HCT116 (cell line): Measurements from ENCODE around the gene RAB39A. TPM values are rescaled to one million over a fixed set of nuclear protein-coding genes. Genes with fewer than 3 reads are reported as not detected.

ENCODE experiments used
- ATAC-seq: fragments of 200-7000 bp; cut with Tn5 transposase; 2 replicates; pipeline ENCODE4 v1.9.1; 2020; ENCODE audit warnings: mild to moderate bottlenecking, moderate library complexity
- BruUV-seq: library from RNA; stranded (reverse); fragments of 400-500 nt; replicated peaks from 2 replicates; lab custom pipeline; 2021; lab: Mats Ljungman, UMichigan
- CTCF ChIA-PET: fragments of 300-600 bp; sonication (Branson Sonifier 250); formaldehyde crosslinking; loops from one replicate; lab custom pipeline; 2021; ENCODE audit warnings: antibody characterized with exemption; lab: Charles Lee
- POLR2A ChIA-PET: fragments of 300-600, 350-600 bp; sonication (Branson Sonifier 250); formaldehyde crosslinking; loops from one replicate; lab custom pipeline; 2021; ENCODE audit warnings: antibody characterized with exemption; lab: Charles Lee
- RAD21 ChIA-PET, 2 experiments: fragments of 300-600 bp; sonication (Branson Sonifier 250); formaldehyde crosslinking; loops; one replicate each; lab custom pipeline; 2023; ENCODE audit warnings: low total read pairs in 2 of 2; ENCODE audit not compliant: uncharacterized antibody in 2 of 2, unreplicated experiment in 2 of 2, low non-redundant PET in 1 of 2; lab: Charles Lee
- DNase-seq: peaks from one replicate; pipeline ENCODE4 v3.0.0-alpha.2; 2010; ENCODE audit warnings: low read depth, low spot score
- H2AFZ ChIP-seq: fragments of 200-600 bp; shearing (Covaris generic), sonication (generic); 2 replicates; pipeline ENCODE4 v1.6.1; 2017; ENCODE audit warnings: low read depth, mixed run types, mixed read lengths, antibody characterized with exemption, low read length; ENCODE audit not compliant: poor library complexity, severe bottlenecking
- H3K27ac ChIP-seq: 2 replicates; pipeline ENCODE4 v1.5.1; 2012; ENCODE audit warnings: low read depth, low read length
- H3K27me3 ChIP-seq: fragments of 200-600 bp; sonication (generic); 2 replicates; pipeline ENCODE4 v1.6.1; 2016; ENCODE audit warnings: mixed run types, low read length, mixed read lengths; ENCODE audit not compliant: insufficient read depth
- H3K36me3 ChIP-seq, 2 experiments: fragments of 200-500 bp in 1 of 2; fragments of 200-600 bp in 1 of 2; sonication (Bioruptor generic) in 1 of 2; sonication (generic) in 1 of 2; 2 replicates each; pipeline versions ENCODE4 v1.5.1 to v1.6.1; 2014 to 2016; ENCODE audit warnings: low read length in 2 of 2, inconsistent platforms in 1 of 2, mixed read lengths in 1 of 2, mixed run types in 1 of 2; ENCODE audit not compliant: insufficient read depth in 2 of 2, control insufficient read depth in 1 of 2
- H3K4me1 ChIP-seq, 2 experiments: fragments of 200-600 bp in 1 of 2; sonication (generic) in 1 of 2; 2 replicates each; pipeline versions ENCODE4 v1.5.1 to v1.6.1; 2012 to 2017; ENCODE audit warnings: low read length in 2 of 2, inconsistent platforms in 1 of 2, mild to moderate bottlenecking in 1 of 2, mixed read lengths in 1 of 2, mixed run types in 1 of 2, moderate library complexity in 1 of 2; ENCODE audit not compliant: insufficient read depth in 2 of 2, control insufficient read depth in 1 of 2
- H3K4me2 ChIP-seq: fragments of 200-600 bp; sonication (generic); 2 replicates; pipeline ENCODE4 v1.6.1; 2017; ENCODE audit warnings: mixed run types, low read length, mixed read lengths
- H3K4me3 ChIP-seq, 2 experiments: fragments of 200-600 bp in 1 of 2; sonication (generic) in 1 of 2; replicated peaks in 1 of 2; 2 replicates each; pipeline ENCODE4 v1.5.1; 2011 to 2016; ENCODE audit warnings: low read length in 2 of 2, control low read depth in 1 of 2, low read depth in 1 of 2, mild to moderate bottlenecking in 1 of 2, mixed read lengths in 1 of 2, mixed run types in 1 of 2
- H3K79me2 ChIP-seq: fragments of 200-600 bp; sonication (generic); 2 replicates; pipeline ENCODE4 v1.6.1; 2017; ENCODE audit warnings: mild to moderate bottlenecking, mixed run types, low read length, moderate library complexity, mixed read lengths; ENCODE audit not compliant: insufficient read depth
- H3K9ac ChIP-seq: fragments of 200-600 bp; sonication (generic); 2 replicates; pipeline ENCODE4 v1.6.1; 2016; ENCODE audit warnings: low read length, mixed read lengths
- H3K9me2 ChIP-seq: fragments of 200-600 bp; sonication (generic), shearing (Covaris generic); 2 replicates; pipeline ENCODE4 v1.6.1; 2017; ENCODE audit warnings: mixed run types, mild to moderate bottlenecking, moderate library complexity; ENCODE audit not compliant: insufficient read depth
- H3K9me3 ChIP-seq, 2 experiments: fragments of 200-500 bp in 1 of 2; fragments of 200-600 bp in 1 of 2; sonication (Bioruptor generic) in 1 of 2; sonication (generic) in 1 of 2; 2 replicates each; pipeline ENCODE4 v1.6.1; 2014 to 2017; ENCODE audit warnings: low read length in 2 of 2, mixed read lengths in 2 of 2, inconsistent platforms in 1 of 2, low read depth in 1 of 2, mild to moderate bottlenecking in 1 of 2, mixed run types in 1 of 2, moderate library complexity in 1 of 2; ENCODE audit not compliant: control insufficient read depth in 1 of 2, insufficient read depth in 1 of 2
- H4K20me1 ChIP-seq: fragments of 200-600 bp; sonication (generic), shearing (Covaris generic); 2 replicates; pipeline ENCODE4 v1.6.1; 2017; ENCODE audit warnings: mixed run types, mild to moderate bottlenecking, moderate library complexity; ENCODE audit not compliant: insufficient read depth
- CBX3 ChIP-seq: IDR thresholded peaks from 2 replicates; pipeline ENCODE4 v1.6.1; 2012; ENCODE audit warnings: low read depth
- CEBPB ChIP-seq: IDR thresholded peaks from 2 replicates; pipeline ENCODE4 v1.6.1; 2012; ENCODE audit warnings: low read depth
- EZH2phosphoT487 ChIP-seq: fragments of 200-600 bp; IDR thresholded peaks from 2 replicates; pipeline ENCODE4 v1.6.1; 2018; ENCODE audit warnings: antibody characterized with exemption, borderline replicate concordance
- JUND ChIP-seq: IDR thresholded peaks from 2 replicates; pipeline ENCODE4 v1.6.1; 2012
- REST ChIP-seq: IDR thresholded peaks from 2 replicates; pipeline ENCODE4 v1.6.1; 2012; ENCODE audit warnings: low read depth
- SP1 ChIP-seq: IDR thresholded peaks from 2 replicates; pipeline ENCODE4 v1.6.1; 2012; ENCODE audit warnings: low read depth
- ZNF274 ChIP-seq: fragments of 200-500 bp; sonication (Bioruptor generic); IDR thresholded peaks from 2 replicates; pipeline ENCODE4 v1.6.1; 2014; ENCODE audit warnings: mild to moderate bottlenecking, low read depth, low read length, inconsistent platforms
- intact Hi-C: fragments of 100-400 bp; cut with micrococcal nuclease; formaldehyde crosslinking; loops from 2 replicates; pipeline ENCODE4 v1.10.0; 2022
- total RNA-seq: library from RNA; stranded (reverse); gene quantifications from one replicate; pipeline ENCODE4 v1.2.1, GENCODE V29; 2021; ENCODE audit not compliant: unreplicated experiment
- TF ChIP-seq, protein P1 (sequence below): IDR thresholded peaks from 2 replicates; pipeline ENCODE4 v1.6.1; 2011; ENCODE audit warnings: mild to moderate bottlenecking, low read length, moderate library complexity; ENCODE audit not compliant: insufficient replicate concordance; ENCODE audit errors: extremely low read depth
- TF ChIP-seq, protein P2 (sequence below), 3 experiments: fragments of 200-600 bp in 1 of 3; sonication (generic) in 1 of 3; IDR thresholded peaks in 2 of 3; conservative IDR thresholded peaks in 1 of 3; 2 replicates each; pipeline ENCODE4 v1.5.1; 2012 to 2017; ENCODE audit warnings: low read depth in 2 of 3, low read length in 2 of 3, antibody characterized with exemption in 1 of 3, borderline replicate concordance in 1 of 3, control low read depth in 1 of 3, mild to moderate bottlenecking in 1 of 3, mixed read lengths in 1 of 3, mixed run types in 1 of 3, moderate library complexity in 1 of 3; ENCODE audit not compliant: insufficient read depth in 1 of 3
- TF ChIP-seq, protein P3 (sequence below): IDR thresholded peaks from 2 replicates; pipeline ENCODE4 v1.6.1; 2012

Gene RAB39A
- total RNA-seq, 1 experiment from 2014 or later = not detected

GRCh38 chr11:107970049-107970448 is 41.8 kb downstream of the RAB39A start (continued):
- TF ChIP-seq, protein P1, sequence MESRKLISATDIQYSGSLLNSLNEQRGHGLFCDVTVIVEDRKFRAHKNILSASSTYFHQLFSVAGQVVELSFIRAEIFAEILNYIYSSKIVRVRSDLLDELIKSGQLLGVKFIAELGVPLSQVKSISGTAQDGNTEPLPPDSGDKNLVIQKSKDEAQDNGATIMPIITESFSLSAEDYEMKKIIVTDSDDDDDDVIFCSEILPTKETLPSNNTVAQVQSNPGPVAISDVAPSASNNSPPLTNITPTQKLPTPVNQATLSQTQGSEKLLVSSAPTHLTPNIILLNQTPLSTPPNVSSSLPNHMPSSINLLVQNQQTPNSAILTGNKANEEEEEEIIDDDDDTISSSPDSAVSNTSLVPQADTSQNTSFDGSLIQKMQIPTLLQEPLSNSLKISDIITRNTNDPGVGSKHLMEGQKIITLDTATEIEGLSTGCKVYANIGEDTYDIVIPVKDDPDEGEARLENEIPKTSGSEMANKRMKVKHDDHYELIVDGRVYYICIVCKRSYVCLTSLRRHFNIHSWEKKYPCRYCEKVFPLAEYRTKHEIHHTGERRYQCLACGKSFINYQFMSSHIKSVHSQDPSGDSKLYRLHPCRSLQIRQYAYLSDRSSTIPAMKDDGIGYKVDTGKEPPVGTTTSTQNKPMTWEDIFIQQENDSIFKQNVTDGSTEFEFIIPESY = no peak
- TF ChIP-seq, protein P2, sequence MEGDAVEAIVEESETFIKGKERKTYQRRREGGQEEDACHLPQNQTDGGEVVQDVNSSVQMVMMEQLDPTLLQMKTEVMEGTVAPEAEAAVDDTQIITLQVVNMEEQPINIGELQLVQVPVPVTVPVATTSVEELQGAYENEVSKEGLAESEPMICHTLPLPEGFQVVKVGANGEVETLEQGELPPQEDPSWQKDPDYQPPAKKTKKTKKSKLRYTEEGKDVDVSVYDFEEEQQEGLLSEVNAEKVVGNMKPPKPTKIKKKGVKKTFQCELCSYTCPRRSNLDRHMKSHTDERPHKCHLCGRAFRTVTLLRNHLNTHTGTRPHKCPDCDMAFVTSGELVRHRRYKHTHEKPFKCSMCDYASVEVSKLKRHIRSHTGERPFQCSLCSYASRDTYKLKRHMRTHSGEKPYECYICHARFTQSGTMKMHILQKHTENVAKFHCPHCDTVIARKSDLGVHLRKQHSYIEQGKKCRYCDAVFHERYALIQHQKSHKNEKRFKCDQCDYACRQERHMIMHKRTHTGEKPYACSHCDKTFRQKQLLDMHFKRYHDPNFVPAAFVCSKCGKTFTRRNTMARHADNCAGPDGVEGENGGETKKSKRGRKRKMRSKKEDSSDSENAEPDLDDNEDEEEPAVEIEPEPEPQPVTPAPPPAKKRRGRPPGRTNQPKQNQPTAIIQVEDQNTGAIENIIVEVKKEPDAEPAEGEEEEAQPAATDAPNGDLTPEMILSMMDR (IDR thresholded peaks at IDR 0.05 in 2 of 3, conservative IDR thresholded peaks at IDR 0.05 in 1 of 3; ENCODE audit: borderline replicate concordance in 1 of 3, insufficient read depth in 1 of 3, low read depth in 2 of 3, low read length in 2 of 3) = no peak
- TF ChIP-seq CBX3 = no peak

- no peaks in the 10 kb centered on the region for H3K79me2 ChIP-seq
- no peak overlapping the region for H2AFZ ChIP-seq
- no peak overlapping the region for H3K4me2 ChIP-seq
- ATAC-seq = no peak
- CTCF ChIA-PET = no interaction called here
- no peak for TF ChIP-seq EZH2phosphoT487
- no peak for TF ChIP-seq JUND
- no peak for TF ChIP-seq REST
- TF ChIP-seq CEBPB = no peak
- TF ChIP-seq, protein P3, sequence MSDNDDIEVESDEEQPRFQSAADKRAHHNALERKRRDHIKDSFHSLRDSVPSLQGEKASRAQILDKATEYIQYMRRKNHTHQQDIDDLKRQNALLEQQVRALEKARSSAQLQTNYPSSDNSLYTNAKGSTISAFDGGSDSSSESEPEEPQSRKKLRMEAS = no peak
- no peak for TF ChIP-seq ZNF274
- no peak for TF ChIP-seq SP1
- no peaks in the 10 kb centered on the region for H3K36me3 ChIP-seq
- H3K27ac ChIP-seq = no peak overlapping the region
- H3K9ac ChIP-seq = no peak overlapping the region
- no peaks in the 10 kb centered on the region for H3K9me3 ChIP-seq
- H3K9me2 ChIP-seq = no peaks in the 10 kb centered on the region
- BruUV-seq = no TSS peak
- DNase-seq = no peak
- H4K20me1 ChIP-seq = no peaks in the 10 kb centered on the region
- POLR2A ChIA-PET = no interaction called here
- H3K4me3 ChIP-seq = no peak overlapping the region
- intact Hi-C loops = no loop called here
- RAD21 ChIA-PET = no interaction called here
- H3K27me3 ChIP-seq = no peaks in the 10 kb centered on the region
- H3K4me1 ChIP-seq = no peaks in the 10 kb centered on the region
Measured at GRCh38 chr11:107973641-107974040, 45.4 kb downstream of the RAB39A start.
